Caco-2 (cell line): ENCODE measurements around the gene LRP1B. TPM values are rescaled to one million over a fixed set of nuclear protein-coding genes. Genes with fewer than 3 reads are reported as not detected.

ENCODE experiments used
- BruUV-seq: library from RNA; stranded (reverse); fragments of 400-500 nt; replicated peaks from 2 replicates; lab custom pipeline; 2021; lab: Mats Ljungman, UMichigan
- CTCF ChIA-PET: fragments of 300-600 bp; sonication (Branson Sonifier 250); formaldehyde crosslinking; loops from one replicate; lab custom pipeline; 2022; ENCODE audit warnings: antibody characterized with exemption; lab: Charles Lee
- POLR2A ChIA-PET: fragments of 300-600 bp; sonication (Branson Sonifier 250); formaldehyde crosslinking; loops from one replicate; lab custom pipeline; 2022; ENCODE audit warnings: antibody characterized with exemption; lab: Charles Lee
- DNase-seq, 2 experiments: peaks; one replicate each; pipeline versions ENCODE4 v3.0.0 to v3.0.0-alpha.2; 2020 to 2022
- H3K27me3 ChIP-seq: replicated peaks from 2 replicates; pipeline ENCODE4 v1.6.0; 2011; ENCODE audit warnings: low read length; ENCODE audit not compliant: control insufficient read depth, insufficient read depth
- H3K36me3 ChIP-seq: 2 replicates; pipeline ENCODE4 v1.5.1; 2011; ENCODE audit warnings: low read length; ENCODE audit not compliant: control insufficient read depth, insufficient read depth
- H3K4me1 ChIP-seq: fragments of 250-450 bp; sonication (Bioruptor Pico); 2 replicates; pipeline ENCODE4 v1.5.1; 2020; ENCODE audit warnings: mild to moderate bottlenecking
- H3K4me3 ChIP-seq: 2 replicates; pipeline ENCODE4 v1.5.1; 2011; ENCODE audit warnings: low read depth, mild to moderate bottlenecking, control low read depth, low read length
- H3K9me3 ChIP-seq: fragments of 250-450 bp; sonication (Bioruptor Pico); 2 replicates; pipeline ENCODE4 v1.5.1; 2020; ENCODE audit warnings: mild to moderate bottlenecking, moderate library complexity
- H3K27ac Mint-ChIP-seq: one replicate; pipeline ENCODE4 v1.8.0; 2022; ENCODE audit warnings: mixed read lengths; ENCODE audit not compliant: unreplicated experiment
- H3K27me3 Mint-ChIP-seq: one replicate; pipeline ENCODE4 v1.8.0; 2022; ENCODE audit warnings: mixed read lengths; ENCODE audit not compliant: insufficient read depth, unreplicated experiment
- H3K36me3 Mint-ChIP-seq: one replicate; pipeline ENCODE4 v1.8.0; 2022; ENCODE audit warnings: mild to moderate bottlenecking, mixed read lengths; ENCODE audit not compliant: insufficient read depth, unreplicated experiment
- H3K4me1 Mint-ChIP-seq: one replicate; pipeline ENCODE4 v1.8.0; 2022; ENCODE audit warnings: low read depth, mixed read lengths; ENCODE audit not compliant: unreplicated experiment
- H3K4me3 Mint-ChIP-seq: one replicate; pipeline ENCODE4 v1.8.0; 2022; ENCODE audit warnings: mild to moderate bottlenecking, moderate library complexity, mixed read lengths; ENCODE audit not compliant: unreplicated experiment
- H3K9me3 Mint-ChIP-seq: one replicate; pipeline ENCODE4 v1.8.0; 2022; ENCODE audit warnings: mixed read lengths; ENCODE audit not compliant: unreplicated experiment
- CTCF ChIP-seq, 2 experiments: fragments of 200-600 bp in 1 of 2; IDR thresholded peaks; 1 replicate in 1 of 2; 2 replicates in 1 of 2; pipeline versions ENCODE4 v1.5.1 to v1.8.0; 2011 to 2022; ENCODE audit warnings: antibody characterized with exemption in 1 of 2, control low read depth in 1 of 2, inconsistent platforms in 1 of 2, low read depth in 1 of 2, low read length in 1 of 2, mild to moderate bottlenecking in 1 of 2, moderate library complexity in 1 of 2; ENCODE audit not compliant: insufficient read depth in 1 of 2, severe bottlenecking in 1 of 2, unreplicated experiment in 1 of 2
- intact Hi-C: fragments of 100-400 bp; cut with micrococcal nuclease; formaldehyde crosslinking; loops from one replicate; pipeline ENCODE4 v1.10.0; 2022; ENCODE audit not compliant: unreplicated experiment
- total RNA-seq: library from RNA; stranded (reverse); gene quantifications from 2 replicates; pipeline ENCODE4 v1.2.3, GENCODE V29; 2022

The LRP1B gene
- total RNA-seq, 1 experiment from 2014 or later = not detected

- no peaks in the 10 kb centered on the region for H3K36me3 Mint-ChIP-seq
- no peak overlapping the region for H3K27ac Mint-ChIP-seq
- H3K4me1 Mint-ChIP-seq = no peaks in the 10 kb centered on the region
- H3K9me3 Mint-ChIP-seq = no peaks in the 10 kb centered on the region
- CTCF ChIA-PET = no interaction called here
- Histone ChIP-seq H3K4me3 (no peak overlapping the region), H3K36me3 (no peaks in the 10 kb centered on the region), H3K9me3 (no peaks in the 10 kb centered on the region), H3K27me3 (no peaks in the 10 kb centered on the region), H3K4me1 (no peaks in the 10 kb centered on the region)
- POLR2A ChIA-PET = no interaction called here
- intact Hi-C loops = no loop called here
- no peak for TF ChIP-seq CTCF (IDR thresholded peaks at IDR 0.05; ENCODE audit: insufficient read depth in 1 of 2, low read depth in 1 of 2, low read length in 1 of 2, severe bottlenecking in 1 of 2, unreplicated experiment in 1 of 2)
- no TSS peak for BruUV-seq
- DNase-seq = no peak
- no peaks in the 10 kb centered on the region for H3K27me3 Mint-ChIP-seq
- H3K4me3 Mint-ChIP-seq = no peak overlapping the region
Measured at GRCh38 chr2:141878016-141878415, 252.8 kb downstream of the LRP1B start.

GRCh38 chr2:141871913-141872634 lies 258.7 kb downstream of the LRP1B start:
- H3K27me3 ChIP-seq = no peaks in the 10 kb centered on the region
- no peaks in the 10 kb centered on the region for H3K4me1 Mint-ChIP-seq
- H3K4me1 ChIP-seq = no peaks in the 10 kb centered on the region
- intact Hi-C loops = no loop called here
- H3K36me3 Mint-ChIP-seq = no peaks in the 10 kb centered on the region
- no peak overlapping the region for H3K4me3 ChIP-seq
- no peak for TF ChIP-seq CTCF (IDR thresholded peaks at IDR 0.05; ENCODE audit: insufficient read depth in 1 of 2, low read depth in 1 of 2, low read length in 1 of 2, severe bottlenecking in 1 of 2, unreplicated experiment in 1 of 2)
- peaks cover 3% of the 10 kb centered on the region for H3K27me3 Mint-ChIP-seq
- BruUV-seq = no TSS peak
- no peak overlapping the region for H3K27ac Mint-ChIP-seq
- DNase-seq = no peak
- POLR2A ChIA-PET = no interaction called here
- H3K36me3 ChIP-seq = no peaks in the 10 kb centered on the region
- peaks cover 9% of the 10 kb centered on the region for H3K9me3 Mint-ChIP-seq
- no peaks in the 10 kb centered on the region; the same call in 1 of the 2 replicates for H3K9me3 ChIP-seq
- CTCF ChIA-PET = no interaction called here
- no peak overlapping the region for H3K4me3 Mint-ChIP-seq

GRCh38 chr2:141869572-141869971 lies 261.2 kb downstream of the LRP1B start:
- Histone ChIP-seq H3K9me3 (no peaks in the 10 kb centered on the region; the same call in 1 of the 2 replicates), H3K27me3 (no peaks in the 10 kb centered on the region), H3K4me3 (no peak overlapping the region), H3K4me1 (no peaks in the 10 kb centered on the region), H3K36me3 (no peaks in the 10 kb centered on the region)
- Mint-ChIP-seq H3K27me3 (peaks cover 3% of the 10 kb centered on the region), H3K4me1 (no peaks in the 10 kb centered on the region), H3K27ac (no peak overlapping the region), H3K36me3 (no peaks in the 10 kb centered on the region), H3K4me3 (no peak overlapping the region), H3K9me3 (peaks cover 9% of the 10 kb centered on the region)
- intact Hi-C loops = no loop called here
- CTCF ChIA-PET = no interaction called here
- BruUV-seq = no TSS peak
- TF ChIP-seq CTCF (IDR thresholded peaks at IDR 0.05; ENCODE audit: insufficient read depth in 1 of 2, low read depth in 1 of 2, low read length in 1 of 2, severe bottlenecking in 1 of 2, unreplicated experiment in 1 of 2) = no peak
- DNase-seq = no peak
- POLR2A ChIA-PET = no interaction called here
